HepG2 (cell line): ENCODE results near the gene DDX54. TPM values are rescaled to one million over a fixed set of nuclear protein-coding genes. Genes with fewer than 3 reads are reported as not detected.

ENCODE experiments used
- ATAC-seq: fragments of 200-7000 bp; cut with Tn5 transposase; 3 replicates; pipeline ENCODE4 v1.9.1; 2020; ENCODE audit warnings: mild to moderate bottlenecking, moderate library complexity
- BruUV-seq: library from RNA; stranded (reverse); fragments of 400-500 nt; replicated peaks from 2 replicates; lab custom pipeline; 2021; lab: Mats Ljungman, UMichigan
- CTCF ChIA-PET: fragments of 300-600 bp; formaldehyde crosslinking; extraction: SDS; loops from one replicate; lab custom pipeline; 2021; ENCODE audit warnings: low total read pairs, inconsistent platforms, low intra/inter-chr PET ratio; lab: Yijun Ruan, JAX
- POLR2A ChIA-PET: fragments of 350-600 bp; sonication (Branson Sonifier 250); formaldehyde crosslinking; loops from one replicate; lab custom pipeline; 2020; ENCODE audit warnings: antibody characterized with exemption, inconsistent platforms; lab: Yijun Ruan, JAX
- DNase-seq: peaks from one replicate; pipeline ENCODE4 v3.0.0-alpha.2; 2015; ENCODE audit warnings: low spot score
- FAIRE-seq: peaks from 3 replicates; lab custom pipeline; 2011; peaks lifted over from hg19 to GRCh38; lab: Jason Lieb, UNC
- H2AFZ ChIP-seq: one replicate; pipeline ENCODE4 v1.6.1; 2011; ENCODE audit warnings: low read length, inconsistent platforms
- H3K27ac ChIP-seq: fragments of 300-600 bp; 3 replicates; pipeline ENCODE4 v1.8.0; 2011; ENCODE audit warnings: mixed run types, mild to moderate bottlenecking, mixed read lengths, low read length, inconsistent platforms; ENCODE audit not compliant: insufficient read depth; ENCODE audit errors: extremely low read length
- H3K27me3 ChIP-seq, 2 experiments: fragments of 200-600 bp in 1 of 2; 2 replicates in 1 of 2; 3 replicates in 1 of 2; pipeline versions ENCODE4 v1.6.0 to v1.8.0; 2011; ENCODE audit warnings: low read length in 2 of 2, mild to moderate bottlenecking in 2 of 2, moderate library complexity in 2 of 2, inconsistent platforms in 1 of 2; ENCODE audit not compliant: insufficient read depth in 2 of 2, control insufficient read depth in 1 of 2
- H3K36me3 ChIP-seq, 2 experiments: fragments of 200-600 bp in 1 of 2; replicated peaks in 1 of 2; 2 replicates in 1 of 2; 3 replicates in 1 of 2; pipeline versions ENCODE4 v1.5.1 to v1.8.0; 2011; ENCODE audit warnings: low read length in 2 of 2, inconsistent platforms in 1 of 2; ENCODE audit not compliant: insufficient read depth in 2 of 2, control insufficient read depth in 1 of 2
- H3K4me1 ChIP-seq: 2 replicates; pipeline ENCODE4 v1.5.1; 2012; ENCODE audit warnings: low read length, inconsistent platforms; ENCODE audit not compliant: insufficient read depth
- H3K4me2 ChIP-seq: 2 replicates; pipeline ENCODE4 v1.6.0; 2011; ENCODE audit warnings: low read depth, low read length, inconsistent platforms
- H3K4me3 ChIP-seq, 3 experiments: fragments of 200-600 bp in 1 of 3; sonication (generic), shearing (Covaris generic) in 1 of 3; replicated peaks in 1 of 3; 2 replicates each; pipeline ENCODE4 v1.5.1; 2011 to 2016; ENCODE audit warnings: low read length in 3 of 3, inconsistent platforms in 2 of 3, low read depth in 2 of 3, mild to moderate bottlenecking in 2 of 3, control low read depth in 1 of 3, mixed read lengths in 1 of 3; ENCODE audit not compliant: insufficient read depth in 1 of 3
- H3K79me2 ChIP-seq: one replicate; pipeline ENCODE4 v1.6.1; 2011; ENCODE audit warnings: low read length, inconsistent platforms; ENCODE audit not compliant: insufficient read depth
- H3K9ac ChIP-seq: 2 replicates; pipeline ENCODE4 v1.6.0; 2011; ENCODE audit warnings: mild to moderate bottlenecking, low read depth, low read length, inconsistent platforms; ENCODE audit not compliant: insufficient read depth
- H3K9me3 ChIP-seq: 2 replicates; pipeline ENCODE4 v1.5.1; 2012; ENCODE audit warnings: mild to moderate bottlenecking, low read length
- H4K20me1 ChIP-seq: 2 replicates; pipeline ENCODE4 v1.6.0; 2011; ENCODE audit warnings: inconsistent platforms, mild to moderate bottlenecking, low read length, moderate library complexity; ENCODE audit not compliant: insufficient read depth
- ADNP ChIP-seq: sonication (generic); formaldehyde crosslinking; IDR thresholded peaks from 2 replicates; pipeline ENCODE4 v1.4.0; 2020; ENCODE audit warnings: missing genetic modification reagents
- ATF1 ChIP-seq: IDR thresholded peaks from 2 replicates; pipeline ENCODE4 v1.6.1; 2016; ENCODE audit warnings: mild to moderate bottlenecking, control low read depth
- EZH2 ChIP-seq: conservative IDR thresholded peaks from 2 replicates; pipeline ENCODE4 v1.6.1; 2012; ENCODE audit warnings: mild to moderate bottlenecking, low read depth, low read length, moderate library complexity
- FOXJ3 ChIP-seq: sonication (generic); formaldehyde crosslinking; IDR thresholded peaks from 2 replicates; pipeline ENCODE4 v1.4.0; 2020; ENCODE audit warnings: missing genetic modification reagents, mild to moderate bottlenecking, borderline replicate concordance
- MAFF ChIP-seq: IDR thresholded peaks from 2 replicates; pipeline ENCODE4 v1.6.1; 2011; ENCODE audit warnings: low read depth, low read length, improper control_type of control experiment
- MAFK ChIP-seq, 2 experiments: IDR thresholded peaks in 1 of 2; conservative IDR thresholded peaks in 1 of 2; 2 replicates each; pipeline ENCODE4 v1.6.1; 2011; ENCODE audit warnings: improper control_type of control experiment in 2 of 2, low read length in 2 of 2
- NFE2 ChIP-seq: sonication (generic); formaldehyde crosslinking; IDR thresholded peaks from 2 replicates; pipeline ENCODE4 v1.4.0; 2020; ENCODE audit warnings: missing genetic modification reagents
- RBAK ChIP-seq: sonication (generic); formaldehyde crosslinking; IDR thresholded peaks from 2 replicates; pipeline ENCODE4 v1.5.1; 2020; ENCODE audit warnings: mild to moderate bottlenecking, missing genetic modification reagents
- RBM22 ChIP-seq: fragments of 200-400 bp; formaldehyde crosslinking; optimal IDR thresholded peaks from 2 replicates; pipeline ENCODE3; 2017; ENCODE audit warnings: mild to moderate bottlenecking, low read length, moderate library complexity
- SOX13 ChIP-seq, 3 experiments: fragments of 450-650 bp in 1 of 3; sonication (generic) in 1 of 3; formaldehyde crosslinking in 1 of 3; IDR thresholded peaks in 2 of 3; conservative IDR thresholded peaks in 1 of 3; 2 replicates each; pipeline versions ENCODE4 v1.5.0 to v1.6.1; 2016 to 2020; ENCODE audit warnings: antibody characterized with exemption in 1 of 3, mild to moderate bottlenecking in 1 of 3, missing compliant biosample characterization in 1 of 3, missing genetic modification reagents in 1 of 3, moderate library complexity in 1 of 3
- WIZ ChIP-seq: sonication (generic); formaldehyde crosslinking; IDR thresholded peaks from 2 replicates; pipeline ENCODE4 v1.5.1; 2020; ENCODE audit warnings: mild to moderate bottlenecking, missing genetic modification reagents
- ZKSCAN1 ChIP-seq: fragments of 150-350 bp; IDR thresholded peaks from 2 replicates; pipeline ENCODE4 v1.6.1; 2014; ENCODE audit warnings: low read length
- ZNF567 ChIP-seq: sonication (generic); formaldehyde crosslinking; IDR thresholded peaks from 2 replicates; pipeline ENCODE4 v1.8.1; 2023; ENCODE audit warnings: mild to moderate bottlenecking, missing genetic modification reagents, borderline replicate concordance
- WGBS: methylation state at CpG from one replicate; pipeline ENCODE4 v1.1.6; 2017; ENCODE audit warnings: low lambda C conversion rate; 5-methylcytosine and 5-hydroxymethylcytosine counted together
- in situ Hi-C: cut with HindIII; loops from 2 replicates; pipeline ENCODE4 v1.10.0; 2017; ENCODE audit warnings: low pct_unique_long_range_greater_than_20kb; ENCODE audit not compliant: extremely low pct_ligation_motif_present
- intact Hi-C: fragments of 100-400 bp; cut with micrococcal nuclease; formaldehyde crosslinking; loops from one replicate; pipeline ENCODE4 v1.10.0; 2022; ENCODE audit not compliant: unreplicated experiment
- polyA plus RNA-seq, 8 experiments: library from polyadenylated mRNA; depleted of rRNA in 3 of 8; stranded (reverse) in 7 of 8; unstranded in 1 of 8; fragments of >200 nt; fragmentation: Illumina TruSeq in 4 of 8; extraction: Trizol in 4 of 8; gene quantifications; 2 replicates each; pipeline versions ENCODE4 v1.2.1 to v1.2.3, GENCODE V29; 2011 to 2016; ENCODE audit warnings: low read depth in 4 of 8, missing spikeins in 1 of 8, mixed read lengths in 1 of 8; ENCODE audit not compliant: insufficient read depth in 1 of 8
- total RNA-seq, 5 experiments: library from RNA; depleted of rRNA; stranded (reverse); fragments of >200 nt; fragmentation: Illumina TruSeq; extraction: Trizol; gene quantifications; 2 replicates each; pipeline ENCODE4 v1.2.3, GENCODE V29; 2016; ENCODE audit warnings: low read depth in 1 of 5

The DDX54 gene
- total and polyA plus RNA-seq, 2 of the 13 experiments (the other 11 are each of a cell fraction or from before 2014, with no cell fraction given), result 59.7 to 61.1 TPM

GRCh38 chr12:113138826-113139225, 46.5 kb downstream of the DDX54 start (continued):
- TF ChIP-seq SOX13 (IDR thresholded peaks at IDR 0.05) (no peak), SOX13 (CRISPR knock-in tag; conservative IDR thresholded peaks at IDR 0.05 in 1 of 2, IDR thresholded peaks at IDR 0.05 in 1 of 2) (no peak), NFE2 (CRISPR knock-in tag) (no peak), RBM22 (no peak), RBAK (no peak)

DNA sequence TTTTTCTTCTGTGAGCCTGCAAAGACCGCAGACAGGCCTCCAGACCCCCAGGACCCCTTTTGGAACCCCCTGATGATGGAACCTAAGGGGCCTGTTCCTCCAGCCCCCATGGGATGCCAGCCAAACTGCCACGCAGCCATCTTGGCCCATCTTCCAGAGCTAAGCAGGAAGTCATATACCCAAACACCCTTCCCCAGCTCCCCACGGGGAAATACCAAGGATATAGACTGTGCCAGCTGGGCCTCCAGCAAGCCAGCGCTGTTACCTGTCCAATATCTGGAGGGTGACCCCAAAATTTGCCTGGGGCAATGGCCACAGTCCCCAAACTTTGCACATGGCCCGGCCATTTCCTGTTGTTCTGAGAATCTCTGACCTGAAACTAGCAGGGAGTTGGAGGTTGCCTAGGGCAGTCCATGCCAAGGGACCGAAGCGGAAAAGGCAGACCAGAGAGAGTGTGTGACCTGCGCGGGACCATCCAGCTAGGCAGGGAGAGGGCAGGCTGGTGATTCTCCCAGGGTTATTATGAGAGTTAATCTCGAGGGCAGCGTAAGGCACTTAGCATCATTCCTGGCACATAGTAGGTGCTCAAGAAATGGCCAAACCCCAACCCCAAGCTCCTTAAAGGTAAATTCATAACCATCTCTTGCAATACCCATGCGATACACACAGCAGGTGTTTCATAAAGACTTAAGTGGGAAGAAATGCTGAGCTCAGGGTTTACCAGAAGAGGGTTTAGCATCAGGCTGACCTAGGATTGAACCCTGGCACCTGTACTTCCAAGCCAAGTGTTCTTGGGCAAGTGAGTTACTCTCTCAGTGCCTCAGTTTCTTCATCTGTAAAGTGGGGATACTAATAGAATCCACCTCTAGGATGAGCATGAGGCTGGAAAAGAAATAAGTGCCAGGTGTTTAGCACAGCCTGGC, 47.2 kb downstream of the DDX54 start:
- no peak for FAIRE-seq
- H3K9ac ChIP-seq, result no peak overlapping the region
- CTCF ChIA-PET, result no interaction called here
- no TSS peak for BruUV-seq
- ATAC-seq, result no peak
- intact Hi-C loops, result no loop called here
- no peaks in the 10 kb centered on the region for H3K79me2 ChIP-seq
- no peak overlapping the region for H3K4me2 ChIP-seq
- H3K27me3 ChIP-seq, result peaks cover 2 to 12% of the 10 kb centered on the region in 2 experiments; a peak in 4 of 5 replicates
- H3K27ac ChIP-seq, result no peak overlapping the region
- in situ Hi-C loops, result no loop called here
- peaks cover 11% of the 10 kb centered on the region for H3K4me1 ChIP-seq
- no peak for DNase-seq
- TF ChIP-seq ATF1 (CRISPR knock-in tag), result no peak
- TF ChIP-seq MAFF, result peak; percentile 41; the same call in 1 of the 2 replicates
- TF ChIP-seq ADNP, result no peak
- no peak for TF ChIP-seq ZNF567 (CRISPR knock-in tag)
- peak; percentile 53 to 75; a peak in 3 of 4 replicates for TF ChIP-seq MAFK (conservative IDR thresholded peaks at IDR 0.05 in 1 of 2, IDR thresholded peaks at IDR 0.05 in 1 of 2; ENCODE audit: low read length in 2 of 2)
- TF ChIP-seq WIZ (CRISPR knock-in tag), result no peak
- no peak for TF ChIP-seq FOXJ3 (CRISPR knock-in tag)
- no peak for TF ChIP-seq ZKSCAN1
- TF ChIP-seq EZH2, result no peak
- H3K36me3 ChIP-seq, result no peaks in the 10 kb centered on the region
- H3K9me3 ChIP-seq, result no peaks in the 10 kb centered on the region
- no peaks in the 10 kb centered on the region for H4K20me1 ChIP-seq
- POLR2A ChIA-PET, result no interaction called here
- no peak overlapping the region for H3K4me3 ChIP-seq
- H2AFZ ChIP-seq, result no peak overlapping the region
- 67% methylated on average over 9 of the region's 12 CpGs for WGBS
